Fibroblast of skin of right biceps (primary cell): Measurements from ENCODE around the gene MYO6.

ENCODE experiments used
- DNase-seq: peaks from one replicate; pipeline ENCODE4 v3.0.0-alpha.2; 2013

The MYO6 gene

GRCh38 chr6:75770844-75771243 is 21.8 kb downstream of the MYO6 start:
- no peak for DNase-seq

GRCh38 chr6:75775219-75775618 is 26.2 kb downstream of the MYO6 start:
- peak; percentile 19 for DNase-seq

- no peak for DNase-seq
These were observed 27.4 kb downstream of the MYO6 start for GRCh38 chr6:75776461-75776860.

GRCh38 chr6:75778757-75779156 is 29.7 kb downstream of the MYO6 start:
- DNase-seq = no peak

- no peak for DNase-seq
These were observed 37.1 kb downstream of the MYO6 start for GRCh38 chr6:75786152-75786551.

- no peak for DNase-seq
These were observed 39.9 kb downstream of the MYO6 start for GRCh38 chr6:75788894-75789293.

- no peak for DNase-seq
These were observed 42.8 kb downstream of the MYO6 start for GRCh38 chr6:75791881-75792280.

- DNase-seq = no peak
These were observed 45.4 kb downstream of the MYO6 start for GRCh38 chr6:75794351-75794846.

- no peak for DNase-seq
These were observed 46.1 kb downstream of the MYO6 start for GRCh38 chr6:75794954-75795739.

GRCh38 chr6:75796723-75797122 is 47.7 kb downstream of the MYO6 start:
- DNase-seq = no peak

- no peak for DNase-seq
These were observed 51.1 kb downstream of the MYO6 start for GRCh38 chr6:75800133-75800532.

- DNase-seq = no peak
These were observed 51.9 kb downstream of the MYO6 start for GRCh38 chr6:75800708-75801505.

- peak; percentile 39 for DNase-seq
These were observed 53.3 kb downstream of the MYO6 start for GRCh38 chr6:75802366-75802765.

- no peak for DNase-seq
These were observed 59.5 kb downstream of the MYO6 start for GRCh38 chr6:75808507-75808906.

GRCh38 chr6:75812560-75812959 is 63.5 kb downstream of the MYO6 start:
- DNase-seq = no peak

- no peak for DNase-seq
These were observed 64.6 kb downstream of the MYO6 start for GRCh38 chr6:75813476-75814250.

GRCh38 chr6:75815756-75816155 is 66.7 kb downstream of the MYO6 start:
- peak; percentile 19 for DNase-seq

GRCh38 chr6:75818098-75818855 is 69.2 kb downstream of the MYO6 start:
- peak; percentile 18 for DNase-seq

GRCh38 chr6:75819776-75820487 is 70.9 kb downstream of the MYO6 start:
- DNase-seq = no peak

- no peak for DNase-seq
These were observed 75.1 kb downstream of the MYO6 start for GRCh38 chr6:75824160-75824559.

- no peak for DNase-seq
These were observed 78.1 kb downstream of the MYO6 start for GRCh38 chr6:75827163-75827562.
